Immature natural killer cell (primary cell): ENCODE measurements around the gene PCNX3. TPM values are rescaled to one million over a fixed set of nuclear protein-coding genes. Genes with fewer than 3 reads are reported as not detected.
"Not testable (repeated sequence)": the region's sequence is repeated elsewhere in the genome, so short reads cannot be mapped to it uniquely, and the experiment has no call there.

Experiments used
- DNase-seq, 3 donors: peaks; one replicate each; pipeline ENCODE4 v3.0.0; 2022; ENCODE audit warnings: mixed read lengths in 1 of 3
- H3K27ac Mint-ChIP-seq, 6 donors: one replicate each; pipeline ENCODE4 v1.8.0; 2020; ENCODE audit warnings: mixed read lengths in 6 of 6, mild to moderate bottlenecking in 5 of 6, inconsistent platforms in 4 of 6, moderate library complexity in 3 of 6
- H3K27me3 Mint-ChIP-seq, 3 donors: one replicate each; pipeline ENCODE4 v1.8.0; 2020 to 2021; ENCODE audit warnings: low read depth in 3 of 3, mild to moderate bottlenecking in 3 of 3, mixed read lengths in 3 of 3, moderate library complexity in 3 of 3, inconsistent platforms in 1 of 3
- H3K36me3 Mint-ChIP-seq, 3 donors: one replicate each; pipeline ENCODE4 v1.8.0; 2020; ENCODE audit warnings: mixed read lengths in 3 of 3, inconsistent platforms in 2 of 3, mild to moderate bottlenecking in 2 of 3
- H3K4me1 Mint-ChIP-seq, 2 donors: one replicate each; pipeline ENCODE4 v1.8.0; 2020; ENCODE audit warnings: inconsistent platforms in 2 of 2, mild to moderate bottlenecking in 2 of 2, mixed read lengths in 2 of 2, moderate library complexity in 1 of 2
- H3K4me3 Mint-ChIP-seq, 5 donors: one replicate each; pipeline ENCODE4 v1.8.0; 2020; ENCODE audit warnings: mild to moderate bottlenecking in 5 of 5, mixed read lengths in 5 of 5, inconsistent platforms in 3 of 5, moderate library complexity in 3 of 5
- H3K9me3 Mint-ChIP-seq, 6 donors: one replicate each; pipeline ENCODE4 v1.8.0; 2020; ENCODE audit warnings: mild to moderate bottlenecking in 6 of 6, mixed read lengths in 6 of 6, inconsistent platforms in 4 of 6, moderate library complexity in 3 of 6
- polyA plus RNA-seq, 3 donors: library from polyadenylated mRNA; unstranded; fragments of 300-500 nt; fragmentation: Illumina TruSeq; gene quantifications; one replicate each; pipeline ENCODE4 v1.2.3, GENCODE V29; 2021

PCNX3 gene
- polyA plus RNA-seq, 3 donors from 2014 or later, result 0.14 to 11.7 (median 0.89) TPM

DNA sequence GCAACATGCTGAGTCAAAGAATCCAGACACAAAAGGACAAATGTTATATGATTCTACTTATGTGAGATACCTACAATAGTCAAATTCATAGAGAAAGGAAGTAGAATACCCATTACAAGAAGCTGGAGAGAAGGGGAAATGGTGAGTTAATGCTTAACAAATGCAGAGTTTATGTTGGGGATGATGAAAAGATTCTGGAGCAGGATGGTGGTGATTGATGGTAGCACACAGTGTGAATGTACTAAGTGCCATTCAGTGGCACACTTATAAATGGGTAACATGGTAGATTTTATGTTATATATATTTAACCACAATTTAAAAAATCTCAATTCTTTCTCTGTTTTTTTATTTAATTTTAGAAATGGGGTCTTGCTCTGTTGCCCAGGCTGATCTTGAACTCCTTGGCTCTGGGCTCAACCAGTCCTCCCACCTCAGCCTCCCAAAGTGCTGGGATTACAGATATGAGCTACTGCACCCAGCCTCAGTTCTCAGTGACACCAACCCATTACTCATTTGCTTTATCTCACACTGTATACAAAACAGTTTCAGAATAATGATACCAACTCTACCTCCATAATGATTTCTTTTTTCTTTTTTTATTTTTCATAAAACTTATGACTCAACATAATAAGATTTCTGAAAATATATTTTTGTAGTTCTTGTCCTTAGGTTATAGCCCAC is 56.7 kb downstream of the PCNX3 start:
- no peak for DNase-seq
- no peak overlapping the region for H3K27ac Mint-ChIP-seq
- no peak overlapping the region for H3K4me3 Mint-ChIP-seq
- H3K4me1 Mint-ChIP-seq, result no peaks in the 10 kb centered on the region
- H3K27me3 Mint-ChIP-seq, result peaks cover 0 to 2% (median 0%) of the 10 kb centered on the region in 3 donors
- H3K36me3 Mint-ChIP-seq, result no peaks in the 10 kb centered on the region
- H3K9me3 Mint-ChIP-seq, result no peaks in the 10 kb centered on the region

DNA sequence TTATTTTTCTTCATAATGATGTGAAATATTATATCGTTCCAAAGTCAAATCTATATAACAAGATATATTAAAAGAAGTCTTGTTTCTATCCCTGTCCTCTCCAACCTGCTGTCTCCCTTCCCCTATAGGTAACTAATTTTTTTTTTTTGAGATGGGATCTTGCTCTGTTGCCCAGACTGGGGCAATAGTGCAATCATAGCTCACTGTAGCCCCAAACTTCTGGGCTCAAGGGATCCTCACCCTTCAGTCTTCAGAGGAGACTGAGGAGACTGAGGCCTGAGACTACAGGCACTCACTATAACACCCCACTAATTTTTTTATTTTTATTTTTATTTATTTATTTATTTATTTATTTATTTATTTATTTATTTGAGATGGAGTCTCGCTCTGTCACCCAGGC is 57.4 kb downstream of the PCNX3 start:
- no peaks in the 10 kb centered on the region for H3K36me3 Mint-ChIP-seq
- peaks cover 0 to 2% (median 0%) of the 10 kb centered on the region in 3 donors for H3K27me3 Mint-ChIP-seq
- H3K4me3 Mint-ChIP-seq, result no peak overlapping the region
- H3K4me1 Mint-ChIP-seq, result no peaks in the 10 kb centered on the region
- H3K27ac Mint-ChIP-seq, result no peak overlapping the region
- no peaks in the 10 kb centered on the region for H3K9me3 Mint-ChIP-seq
- DNase-seq, result no peak

DNA sequence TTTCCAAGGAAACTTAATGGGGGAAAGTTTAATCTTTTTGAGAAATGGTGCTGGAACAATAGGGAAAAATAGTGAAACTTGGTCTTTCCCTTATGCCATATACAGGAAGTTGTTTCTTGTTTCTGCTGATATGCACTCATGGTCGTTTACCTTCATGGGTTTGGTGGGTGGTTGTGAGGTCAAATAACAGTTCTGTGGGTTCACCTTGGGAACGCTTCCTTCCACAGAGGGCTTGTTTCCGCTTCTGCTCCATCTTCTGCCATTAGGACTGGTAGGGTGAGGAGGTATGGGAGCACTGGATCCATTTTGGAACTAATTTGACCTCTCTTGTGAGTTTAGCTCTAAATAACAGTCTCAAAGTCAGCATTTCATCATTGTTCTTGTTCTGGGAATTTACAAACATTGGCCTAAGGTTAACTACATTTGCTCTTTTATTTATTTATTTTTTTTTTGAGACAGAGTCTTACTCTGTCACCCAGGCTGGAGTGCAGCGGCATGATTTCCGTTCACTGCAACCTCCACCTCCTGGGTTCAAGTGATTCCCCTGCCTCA is 64.7 kb downstream of the PCNX3 start:
- H3K4me3 Mint-ChIP-seq, result no peak overlapping the region
- no peaks in the 10 kb centered on the region for H3K9me3 Mint-ChIP-seq
- no peaks in the 10 kb centered on the region for H3K36me3 Mint-ChIP-seq
- peaks cover 0 to 2% (median 0%) of the 10 kb centered on the region in 3 donors for H3K27me3 Mint-ChIP-seq
- no peaks in the 10 kb centered on the region for H3K4me1 Mint-ChIP-seq
- DNase-seq, result no peak
- no peak overlapping the region for H3K27ac Mint-ChIP-seq

- not testable (repeated sequence) for DNase-seq, H3K4me3 Mint-ChIP-seq, H3K4me1 Mint-ChIP-seq, H3K27me3 Mint-ChIP-seq, H3K36me3 Mint-ChIP-seq, H3K9me3 Mint-ChIP-seq, H3K27ac Mint-ChIP-seq
Observed at GRCh38 chr11:65683480-65683879, 67.9 kb downstream of the PCNX3 start.

DNA sequence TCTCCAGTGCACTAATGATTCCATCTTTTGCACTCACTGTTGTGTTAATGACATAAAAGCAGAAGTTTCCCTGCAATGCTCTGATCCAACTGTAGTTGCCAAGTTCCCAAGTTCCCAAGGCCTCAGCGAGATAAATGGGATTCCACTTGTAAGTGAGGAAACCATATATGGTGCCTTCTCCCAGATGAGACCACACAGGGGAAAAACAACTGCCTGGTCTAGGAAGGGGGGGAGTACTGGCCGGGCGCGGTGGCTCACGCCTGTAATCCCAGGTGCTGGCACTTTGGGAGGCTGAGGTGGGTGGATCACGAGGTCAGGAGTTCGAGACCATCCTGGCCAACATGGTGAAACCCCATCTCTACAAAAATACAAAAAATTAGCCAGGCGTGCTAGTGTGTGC is 70.4 kb downstream of the PCNX3 start:
- Mint-ChIP-seq H3K4me3 (no peak overlapping the region), H3K36me3 (no peaks in the 10 kb centered on the region), H3K9me3 (no peaks in the 10 kb centered on the region), H3K4me1 (no peaks in the 10 kb centered on the region), H3K27me3 (peaks cover 0 to 2% (median 2%) of the 10 kb centered on the region in 3 donors), H3K27ac (no peak overlapping the region)
- no peak for DNase-seq

Other genes with a start within 250 kb of the PCNX3 start
- 10 to 100 TPM in 2 of 3 donors, 1 to 10 TPM in 1; 4.5 to 16.0 (median 10.3) TPM for gene SLC25A45, start 233.1 kb upstream of the PCNX3 start, polyA plus RNA-seq
- gene FRMD8, start 229.1 kb upstream of the PCNX3 start, polyA plus RNA-seq, result 10 to 100 TPM; 62.8 to 73.5 (median 63.4) TPM
- gene NEAT1, start 193.0 kb upstream of the PCNX3 start, polyA plus RNA-seq, result 1 to 10 TPM in 2 of 3 donors, under 1 TPM in 1; 0.26 to 5.9 (median 1.4) TPM
- 1,000 to 10,000 TPM; 1,459 to 3,517 (median 2,451) TPM for gene MALAT1, start 116.7 kb upstream of the PCNX3 start, polyA plus RNA-seq
- gene SCYL1, start 90.7 kb upstream of the PCNX3 start, polyA plus RNA-seq, result 10 to 100 TPM; 17.8 to 52.5 (median 23.3) TPM
- gene LTBP3, start 57.4 kb upstream of the PCNX3 start, polyA plus RNA-seq, result 10 to 100 TPM in 2 of 3 donors, 1 to 10 TPM in 1; 3.3 to 21.0 (median 14.5) TPM
- gene ZNRD2, start 45.3 kb upstream of the PCNX3 start, polyA plus RNA-seq, result 100 to 1,000 TPM in 2 of 3 donors, 10 to 100 TPM in 1; 100.0 to 138 (median 117) TPM
- 100 to 1,000 TPM in 2 of 3 donors, 10 to 100 TPM in 1; 98.6 to 173 (median 158) TPM for gene FAM89B, start 43.2 kb upstream of the PCNX3 start, polyA plus RNA-seq
- gene EHBP1L1, start 39.7 kb upstream of the PCNX3 start, polyA plus RNA-seq, result 10 to 100 TPM; 14.8 to 19.3 (median 17.7) TPM
- not detected for gene KCNK7, start 20.0 kb upstream of the PCNX3 start, polyA plus RNA-seq
- gene MAP3K11, start 1.6 kb upstream of the PCNX3 start, polyA plus RNA-seq, result 10 to 100 TPM; 11.1 to 29.5 (median 12.3) TPM
- gene SIPA1, start 22.3 kb downstream of the PCNX3 start, polyA plus RNA-seq, result 100 to 1,000 TPM; 166 to 430 (median 222) TPM
- gene RELA, start 47.1 kb downstream of the PCNX3 start, polyA plus RNA-seq, result 10 to 100 TPM; 38.5 to 88.4 (median 41.8) TPM
- gene KAT5, start 96.5 kb downstream of the PCNX3 start, polyA plus RNA-seq, result 10 to 100 TPM; 41.8 to 49.4 (median 47.7) TPM
- 100 to 1,000 TPM in 2 of 3 donors, 10 to 100 TPM in 1; 37.4 to 160 (median 124) TPM for gene RNASEH2C, start 105.0 kb downstream of the PCNX3 start, polyA plus RNA-seq
- gene AP5B1, start 165.2 kb downstream of the PCNX3 start, polyA plus RNA-seq, result 10 to 100 TPM in 1 of 3 donors, 1 to 10 TPM in 2; 7.6 to 20.8 (median 8.2) TPM
- not detected for gene OVOL1, start 171.3 kb downstream of the PCNX3 start, polyA plus RNA-seq
- gene SNX32, start 218.2 kb downstream of the PCNX3 start, polyA plus RNA-seq, result 1 to 10 TPM in 2 of 3 donors, under 1 TPM in 1; 0.30 to 1.7 (median 1.6) TPM
- 1,000 to 10,000 TPM; 2,883 to 4,279 (median 3,963) TPM for gene CFL1, start 242.4 kb downstream of the PCNX3 start, polyA plus RNA-seq
- gene MUS81, start 244.7 kb downstream of the PCNX3 start, polyA plus RNA-seq, result 10 to 100 TPM; 22.7 to 47.0 (median 32.2) TPM